Stimulated activated CD8-positive, alpha-beta memory T cell treated with anti-CD3 and anti-CD28 coated beads, Interleukin-7, amount 100 ng/mL, for 24 hours (primary cell): ENCODE measurements around the gene ARHGAP22.

Experiments used
- DNase-seq: peaks from one replicate; pipeline ENCODE4 v3.0.0-alpha.2; 2020; ENCODE audit warnings: low read depth

ARHGAP22 gene

GRCh38 chr10:48496831-48497779, 107.8 kb downstream of the ARHGAP22 start:
- DNase-seq, result no peak

DNA sequence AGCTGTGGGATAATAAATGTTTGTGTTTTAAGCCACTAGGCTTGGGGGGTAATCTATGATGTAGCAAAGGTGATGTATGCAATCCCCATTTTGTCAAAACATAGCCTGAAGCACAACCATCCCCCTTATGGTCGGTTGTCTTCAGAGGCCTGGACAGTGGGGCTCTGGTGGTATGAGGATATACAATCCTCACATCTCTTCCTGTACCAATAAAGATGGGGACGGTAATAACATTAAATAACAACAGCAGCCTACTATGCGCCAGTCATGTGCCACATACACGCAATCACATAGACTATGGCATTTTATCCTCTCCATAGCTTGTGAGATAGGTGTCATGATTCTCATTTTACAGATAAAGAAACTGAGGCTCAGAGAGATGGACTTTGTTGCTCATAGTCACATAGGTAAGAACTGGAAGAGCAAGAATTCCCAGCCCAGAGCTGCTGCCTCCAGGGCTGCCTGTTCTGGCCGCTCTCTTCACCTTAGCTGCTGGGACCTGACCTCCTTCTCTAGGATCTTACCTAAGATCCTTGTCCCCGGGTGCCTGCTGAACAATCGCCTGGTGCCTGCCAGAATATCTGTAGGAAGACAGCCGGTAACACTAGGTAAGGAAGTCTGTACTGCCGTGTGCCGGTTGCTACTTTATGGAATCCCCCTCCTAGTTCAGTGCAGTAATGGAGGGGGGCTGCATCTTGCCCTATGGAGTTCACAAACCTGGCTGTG, 108.6 kb downstream of the ARHGAP22 start:
- no peak for DNase-seq

DNA sequence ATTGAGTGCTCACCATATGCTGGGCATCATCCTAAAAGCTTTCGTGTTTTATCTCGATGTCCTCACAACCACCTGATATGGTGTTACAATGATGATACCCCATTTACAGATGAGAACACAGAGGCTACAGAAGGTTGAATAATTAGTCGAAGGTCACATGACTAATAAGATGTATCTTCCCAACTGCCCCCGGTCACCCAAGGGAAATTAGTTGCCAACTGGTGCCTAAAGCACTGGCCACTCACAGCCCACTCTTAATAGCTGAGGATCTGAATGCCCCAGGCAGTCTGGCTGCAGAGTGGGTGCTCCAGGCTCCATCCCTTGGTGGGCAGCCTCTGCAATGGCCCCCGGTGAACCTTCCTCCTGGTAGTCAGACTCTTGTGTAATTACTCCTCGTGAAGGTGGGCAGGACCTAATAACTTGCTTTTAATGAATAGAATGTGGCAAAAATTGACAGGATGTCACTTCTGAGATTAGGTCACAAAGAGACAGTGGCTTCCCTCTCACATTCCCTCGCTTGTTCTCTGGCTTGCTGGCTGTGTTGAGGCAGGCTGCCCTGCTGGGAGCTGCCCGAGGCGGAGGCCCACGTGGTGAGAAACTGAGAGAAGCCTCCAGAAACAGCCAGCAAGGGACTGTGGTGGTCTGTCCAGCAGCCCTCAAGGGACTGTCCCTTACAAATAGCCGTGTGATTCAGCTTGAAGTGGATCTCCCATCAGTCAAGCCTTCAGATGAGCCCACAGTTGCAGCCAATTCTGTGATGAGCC, 109.4 kb downstream of the ARHGAP22 start:
- no peak for DNase-seq

- no peak for DNase-seq
Observed at GRCh38 chr10:48494611-48495010, 110.3 kb downstream of the ARHGAP22 start.

DNA sequence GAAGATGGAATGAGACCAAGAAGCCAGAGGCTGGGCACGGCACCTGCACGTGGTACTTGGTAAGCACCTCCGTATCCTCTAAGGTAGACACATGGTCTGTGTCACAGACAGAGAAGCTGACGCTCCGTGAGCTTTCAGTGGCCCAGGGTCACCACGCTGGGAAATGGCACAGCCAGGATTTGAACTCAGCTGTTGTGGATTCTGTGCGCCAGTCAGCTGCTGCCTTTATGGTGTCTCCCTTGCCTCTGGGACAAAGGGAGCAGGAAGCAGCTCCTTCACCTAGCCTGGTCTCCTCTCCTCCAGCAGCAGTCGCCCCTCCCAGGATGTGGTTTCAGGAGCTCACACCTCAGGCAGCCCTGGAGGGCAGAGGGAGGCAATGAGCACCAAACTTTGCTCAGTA, 110.8 kb downstream of the ARHGAP22 start:
- DNase-seq, result no peak

DNA sequence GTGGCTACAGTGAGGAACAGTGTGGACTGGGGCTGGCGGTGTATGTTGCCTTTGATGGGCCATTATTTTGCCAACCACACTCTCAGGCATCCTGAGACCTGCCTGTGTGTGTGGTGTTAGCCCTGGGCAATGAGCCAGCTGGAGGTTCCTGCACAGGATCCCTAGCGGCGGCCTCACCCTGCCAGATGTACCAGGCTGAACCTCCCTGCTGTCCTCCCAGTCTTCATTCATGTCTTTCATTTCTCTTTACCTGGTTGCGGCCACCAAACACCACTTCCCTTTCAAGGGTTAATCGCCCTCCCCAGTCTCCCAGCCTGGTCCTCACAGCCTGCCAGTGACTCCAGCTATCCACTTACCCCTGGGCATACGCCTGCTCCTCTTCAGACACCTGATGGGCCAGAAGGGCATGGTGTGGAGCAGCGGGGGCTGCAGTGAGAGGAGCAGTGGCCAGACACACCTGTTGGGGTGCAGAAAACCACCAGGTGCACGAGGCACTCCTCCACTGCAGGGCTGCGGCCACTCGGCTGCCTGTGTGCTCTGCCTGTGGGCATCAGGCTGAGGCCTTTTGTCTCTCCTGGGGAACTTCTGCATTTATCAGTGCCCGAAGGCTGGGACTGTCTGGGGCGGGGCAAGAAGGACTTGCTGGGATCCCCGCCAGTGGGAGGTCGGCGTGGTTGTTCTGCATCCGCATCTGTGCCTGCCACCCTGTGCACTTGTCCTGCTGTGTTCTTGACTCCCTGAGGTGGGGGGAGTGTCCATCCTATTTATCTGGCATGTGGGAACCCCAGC, 111.6 kb downstream of the ARHGAP22 start:
- no peak for DNase-seq

DNA sequence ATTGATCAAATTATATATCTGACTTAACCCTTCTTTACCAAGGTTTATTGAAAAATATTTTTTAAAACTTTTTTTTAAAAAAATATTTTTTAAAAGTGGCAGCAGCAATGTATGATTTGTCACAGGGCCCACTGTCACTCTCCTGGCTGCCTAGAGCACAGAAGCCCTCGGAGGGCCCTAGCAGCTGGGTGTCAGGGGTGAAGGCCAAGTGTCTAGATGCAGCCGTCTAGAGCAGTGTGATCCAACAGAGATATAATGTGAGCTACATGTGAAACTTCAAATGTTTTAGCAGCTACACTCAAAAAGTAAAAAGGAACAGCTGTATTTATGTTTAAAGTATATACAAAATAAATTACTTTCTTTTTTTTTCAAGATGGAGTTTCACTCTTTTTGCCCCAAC, 112.7 kb downstream of the ARHGAP22 start:
- no peak for DNase-seq

DNA sequence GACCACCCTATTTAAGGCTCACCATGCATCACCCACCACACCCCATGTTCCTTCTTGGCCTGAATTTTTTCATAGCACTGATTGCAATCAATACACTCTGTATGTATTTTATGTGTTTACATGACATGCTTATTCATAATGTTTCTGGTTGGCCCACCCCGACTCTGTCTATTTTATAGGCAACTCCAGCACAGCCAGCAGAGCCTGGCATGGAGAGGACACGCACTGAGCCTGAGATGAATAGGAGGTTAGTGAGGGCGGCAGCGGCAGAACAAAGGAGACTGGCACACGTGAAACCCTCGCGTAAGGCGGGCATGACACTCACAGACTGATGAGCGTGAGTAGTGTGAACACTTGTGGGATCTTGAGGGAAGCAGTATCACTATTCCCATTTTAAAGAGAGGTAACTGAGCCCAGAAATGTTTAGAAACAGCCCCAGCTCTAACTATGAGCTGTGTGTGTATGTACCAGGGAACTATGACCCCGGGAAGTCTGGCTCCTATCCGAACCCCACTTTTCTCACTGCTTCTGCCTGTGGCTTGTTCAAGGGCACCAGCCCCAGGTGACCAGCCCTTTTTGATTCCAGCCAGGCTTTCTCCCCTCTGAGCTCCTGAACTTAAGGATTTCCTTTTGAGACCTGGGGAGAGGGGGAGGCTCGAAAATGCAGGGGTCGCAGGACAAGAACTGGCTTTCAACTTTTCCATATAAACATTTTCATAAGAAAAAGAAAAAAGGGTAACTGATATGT, 113.3 kb downstream of the ARHGAP22 start:
- DNase-seq, result no peak

DNA sequence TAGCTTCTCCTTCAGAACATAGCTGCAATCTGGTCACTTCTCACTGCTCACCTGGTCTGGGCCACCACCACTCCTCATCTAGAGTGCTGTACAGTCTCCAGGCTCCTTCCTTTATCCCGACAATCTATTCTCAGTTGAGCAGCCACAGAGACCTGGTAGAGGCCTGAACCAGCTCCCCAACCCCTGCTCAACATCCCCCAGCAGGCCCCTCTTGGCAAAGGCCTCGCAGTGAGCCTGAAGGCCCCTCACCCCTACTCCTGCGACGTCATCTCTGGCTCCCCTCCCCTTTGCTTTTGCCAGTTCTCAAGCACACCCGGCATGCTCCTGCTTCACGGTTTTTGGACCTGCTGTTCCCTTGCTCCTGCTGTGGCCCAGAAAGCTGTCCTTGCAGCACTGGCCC, 113.9 kb downstream of the ARHGAP22 start:
- no peak for DNase-seq

DNA sequence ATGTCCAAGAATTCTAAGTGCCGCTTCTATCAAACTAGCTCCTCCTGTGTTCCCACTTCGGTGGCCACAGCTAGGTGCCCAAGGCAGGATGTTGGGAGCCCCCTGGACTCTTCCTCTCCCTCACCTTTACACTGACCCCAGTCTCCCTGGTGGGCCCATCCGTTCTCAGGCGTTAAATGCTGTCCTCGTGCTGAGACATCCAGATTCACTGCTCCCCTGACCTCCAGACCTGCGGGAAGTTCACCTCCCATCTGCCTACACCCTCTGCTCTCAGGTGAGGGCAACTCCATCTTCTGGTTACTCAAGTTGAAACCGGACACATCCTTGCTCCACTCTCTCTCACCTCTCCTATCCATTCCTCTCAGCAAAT, 114.3 kb downstream of the ARHGAP22 start:
- no peak for DNase-seq

DNA sequence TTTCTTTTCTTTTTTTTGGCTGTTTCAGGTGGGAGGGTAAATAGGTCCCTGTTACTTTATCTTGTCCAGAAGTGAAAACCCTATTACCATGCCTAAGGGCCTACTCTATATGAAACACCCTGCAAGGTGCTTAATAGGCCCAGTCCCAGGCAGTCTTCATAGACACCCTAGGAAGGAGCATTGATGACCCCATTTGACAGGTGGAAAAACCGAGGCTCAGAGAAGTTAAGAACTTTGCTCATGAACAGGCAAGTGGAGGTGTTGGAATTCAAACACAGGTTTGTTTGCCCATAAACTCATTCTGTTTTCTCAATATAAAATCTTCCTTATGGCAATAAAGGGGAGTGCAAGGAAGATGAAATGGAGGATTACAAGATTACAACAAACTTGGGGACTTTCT, 115.8 kb downstream of the ARHGAP22 start:
- no peak for DNase-seq

- DNase-seq, result no peak
Observed at GRCh38 chr10:48487244-48487643, 117.6 kb downstream of the ARHGAP22 start.

GRCh38 chr10:48485711-48486110, 119.2 kb downstream of the ARHGAP22 start:
- DNase-seq, result no peak

DNA sequence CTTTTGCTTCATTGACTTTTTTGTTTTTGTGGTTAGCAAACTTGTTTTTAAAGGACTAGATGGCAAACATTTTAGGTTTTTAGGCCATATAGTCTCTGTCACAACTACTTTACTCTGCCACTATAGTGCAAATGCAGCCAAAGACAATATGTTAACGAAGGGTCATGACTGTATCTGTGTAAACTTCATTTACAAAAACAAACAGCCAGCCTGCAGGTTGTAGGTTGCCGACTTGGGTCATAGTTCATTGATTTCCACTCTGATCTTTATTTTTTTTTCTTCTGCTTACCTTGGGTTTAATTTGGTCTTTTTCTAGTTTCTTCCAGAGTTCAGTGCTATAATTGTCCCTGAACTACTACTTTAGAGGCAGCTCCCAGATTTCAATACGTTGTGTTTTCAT, 120.0 kb downstream of the ARHGAP22 start:
- no peak for DNase-seq

DNA sequence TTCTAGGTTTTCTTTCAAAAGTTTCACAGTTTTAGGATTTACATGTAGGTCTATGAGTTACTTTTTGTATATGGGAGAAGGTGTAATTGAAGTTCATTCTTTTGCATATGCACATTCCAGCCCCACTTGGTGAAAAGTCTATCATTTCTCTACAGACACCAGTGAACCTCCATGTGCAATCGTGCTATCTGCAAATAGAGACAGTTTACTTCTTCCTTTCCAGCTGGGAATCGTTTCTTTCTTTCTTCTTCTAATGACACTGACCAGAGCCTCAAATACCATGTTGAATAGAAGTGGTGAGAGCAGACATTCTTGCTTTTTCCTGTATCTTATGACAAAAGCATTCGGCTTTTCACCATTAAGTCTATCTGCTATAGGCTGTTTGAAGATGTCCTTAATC, 122.7 kb downstream of the ARHGAP22 start:
- no peak for DNase-seq

- no peak for DNase-seq
Observed at GRCh38 chr10:48481385-48481784, 123.5 kb downstream of the ARHGAP22 start.

GRCh38 chr10:48480397-48481374, 124.2 kb downstream of the ARHGAP22 start:
- DNase-seq, result no peak

- no peak for DNase-seq
Observed at GRCh38 chr10:48478980-48479811, 125.7 kb downstream of the ARHGAP22 start.

GRCh38 chr10:48478469-48478868, 126.4 kb downstream of the ARHGAP22 start:
- DNase-seq, result no peak
